Urinary bladder (tissue), 4 donors: ENCODE measurements around the gene SBNO2. TPM values are rescaled to one million over a fixed set of nuclear protein-coding genes. Genes with fewer than 3 reads are reported as not detected.
A peak's percentile ranks its signal among the peaks of the same experiment; 100 is the strongest.
"Not testable (repeated sequence)": the region's sequence is repeated elsewhere in the genome, so short reads cannot be mapped to it uniquely, and the experiment has no call there.

ENCODE experiments used
- DNase-seq: peaks from one replicate; pipeline ENCODE4 v3.0.0-alpha.2; 2015; ENCODE audit errors: extremely low spot score
- H3K27ac ChIP-seq: one replicate; pipeline ENCODE4 v1.5.1; 2013; ENCODE audit warnings: low read depth, mild to moderate bottlenecking, moderate library complexity
- H3K36me3 ChIP-seq: one replicate; pipeline ENCODE4 v1.6.1; 2013; ENCODE audit warnings: mild to moderate bottlenecking, moderate library complexity; ENCODE audit not compliant: insufficient read depth
- H3K4me1 ChIP-seq: one replicate; pipeline ENCODE4 v1.6.1; 2013; ENCODE audit warnings: mild to moderate bottlenecking, moderate library complexity; ENCODE audit not compliant: insufficient read depth
- H3K4me3 ChIP-seq: one replicate; pipeline ENCODE4 v1.5.1; 2013; ENCODE audit warnings: low read depth, low read length
- WGBS: extraction: QIAGEN DNeasy Blood & Tissue Kit; methylation state at CpG from one replicate; pipeline ENCODE4 v1.1.7; 2013; 5-methylcytosine and 5-hydroxymethylcytosine counted together
- polyA plus RNA-seq: library from polyadenylated mRNA; stranded (reverse); fragments of 200-250 nt; gene quantifications from one replicate; pipeline ENCODE4 v1.2.3, GENCODE V29; 2013
- total RNA-seq: library from RNA; depleted of rRNA; stranded (reverse); fragments of >200 nt; gene quantifications from one replicate; pipeline ENCODE4 v1.2.3, GENCODE V29; 2014
- donor health status: healthy with polysubstance abuse.
- donor health status: healthy.

SBNO2 gene
- total and polyA plus RNA-seq, 2 donors, result 7.6 to 44.8 TPM

GRCh38 chr19:1122972-1123363, 51.1 kb downstream of the SBNO2 start:
- Histone ChIP-seq H3K4me1 (no peaks in the 10 kb centered on the region), H3K4me3 (no peak overlapping the region), H3K36me3 (peaks cover 4% of the 10 kb centered on the region), H3K27ac (no peak overlapping the region)
- WGBS, result 61% methylated on average over 21 of the region's 21 CpGs
- DNase-seq, result no peak

GRCh38 chr19:1122021-1122971, 51.8 kb downstream of the SBNO2 start:
- Histone ChIP-seq H3K27ac (no peak overlapping the region), H3K36me3 (peaks cover 7% of the 10 kb centered on the region), H3K4me1 (no peaks in the 10 kb centered on the region), H3K4me3 (no peak overlapping the region)
- 95% methylated on average over 63 of the region's 63 CpGs for WGBS
- DNase-seq, result no peak

- DNase-seq, result no peak
- Histone ChIP-seq H3K4me3 (no peak overlapping the region), H3K27ac (no peak overlapping the region), H3K4me1 (no peaks in the 10 kb centered on the region), H3K36me3 (peaks cover 10% of the 10 kb centered on the region)
- 93% methylated on average over 10 of the region's 10 CpGs for WGBS
Measured at GRCh38 chr19:1121395-1121794, 52.7 kb downstream of the SBNO2 start.

- WGBS, result 93% methylated on average over 50 of the region's 50 CpGs
- Histone ChIP-seq H3K36me3 (peaks cover 10% of the 10 kb centered on the region), H3K27ac (no peak overlapping the region), H3K4me3 (no peak overlapping the region), H3K4me1 (no peaks in the 10 kb centered on the region)
- no peak for DNase-seq
Measured at GRCh38 chr19:1119475-1120217, 54.4 kb downstream of the SBNO2 start.

- Histone ChIP-seq H3K4me1 (no peaks in the 10 kb centered on the region), H3K4me3 (no peak overlapping the region), H3K36me3 (peaks cover 10% of the 10 kb centered on the region), H3K27ac (no peak overlapping the region)
- WGBS, result 96% methylated on average over 34 of the region's 34 CpGs
- no peak for DNase-seq
Measured at GRCh38 chr19:1118999-1119398, 55.1 kb downstream of the SBNO2 start.

- WGBS, result 92% methylated on average over 16 of the region's 16 CpGs
- peaks cover 10% of the 10 kb centered on the region for H3K36me3 ChIP-seq
- H3K4me1 ChIP-seq, result no peaks in the 10 kb centered on the region
- DNase-seq, result no peak
- no peak overlapping the region for H3K4me3 ChIP-seq
- no peak overlapping the region for H3K27ac ChIP-seq
Measured at GRCh38 chr19:1117654-1118053, 56.4 kb downstream of the SBNO2 start.

GRCh38 chr19:1116726-1117581, 57.1 kb downstream of the SBNO2 start:
- WGBS, result 92% methylated on average over 52 of the region's 52 CpGs
- Histone ChIP-seq H3K4me3 (no peak overlapping the region), H3K36me3 (peaks cover 10% of the 10 kb centered on the region), H3K27ac (no peak overlapping the region), H3K4me1 (no peaks in the 10 kb centered on the region)
- no peak for DNase-seq

GRCh38 chr19:1115646-1116420, 58.2 kb downstream of the SBNO2 start:
- WGBS, result 90% methylated on average over 35 of the region's 35 CpGs
- H3K36me3 ChIP-seq, result peaks cover 6% of the 10 kb centered on the region
- no peak overlapping the region for H3K4me3 ChIP-seq
- no peaks in the 10 kb centered on the region for H3K4me1 ChIP-seq
- no peak overlapping the region for H3K27ac ChIP-seq
- no peak for DNase-seq

- not testable (repeated sequence) for H3K4me1 ChIP-seq, H3K4me3 ChIP-seq, H3K36me3 ChIP-seq, DNase-seq, H3K27ac ChIP-seq
- 96% methylated on average over 9 of the region's 9 CpGs for WGBS
Measured at GRCh38 chr19:1114728-1115127, 59.3 kb downstream of the SBNO2 start.

GRCh38 chr19:1113986-1114483, 60.0 kb downstream of the SBNO2 start:
- H3K4me3 ChIP-seq, result no peak overlapping the region
- peaks cover 6% of the 10 kb centered on the region for H3K36me3 ChIP-seq
- no peak overlapping the region for H3K27ac ChIP-seq
- 92% methylated on average over 25 of the region's 25 CpGs for WGBS
- no peaks in the 10 kb centered on the region for H3K4me1 ChIP-seq
- DNase-seq, result no peak

GRCh38 chr19:1113030-1113985, 60.8 kb downstream of the SBNO2 start:
- Histone ChIP-seq H3K36me3 (peaks cover 6% of the 10 kb centered on the region), H3K27ac (peak overlapping the region; percentile 31), H3K4me3 (no peak overlapping the region), H3K4me1 (no peaks in the 10 kb centered on the region)
- DNase-seq, result no peak
- 22% methylated on average over 44 of the region's 44 CpGs for WGBS
